ENCODE measurements around the gene CFAP299.
"Not testable (repeated sequence)": the region's sequence is repeated elsewhere in the genome, so short reads cannot be mapped to it uniquely, and the experiment has no call there.

Gene CFAP299

GRCh38 chr4:80586716-80587115 is 251.2 kb downstream of the CFAP299 start:
- DNase-seq (ENCODE audit: low spot score) (no peak), FAIRE-seq (no peak)

- DNase-seq (ENCODE audit: low spot score) = no peak
- FAIRE-seq = no peak
Measured at GRCh38 chr4:80587871-80588385, 252.4 kb downstream of the CFAP299 start.

- FAIRE-seq = no peak
- DNase-seq (ENCODE audit: low spot score) = no peak
Measured at GRCh38 chr4:80592950-80593349, 257.4 kb downstream of the CFAP299 start.

GRCh38 chr4:80594701-80595100 is 259.2 kb downstream of the CFAP299 start:
- FAIRE-seq = no peak

GRCh38 chr4:80608281-80608980 is 272.9 kb downstream of the CFAP299 start:
- no peak for FAIRE-seq
- no peak for DNase-seq (ENCODE audit: low spot score)

More at GRCh38 chr4:80594701-80595100, 259.2 kb downstream of the CFAP299 start:
- no peak for DNase-seq (ENCODE audit: low spot score)

- FAIRE-seq (no peak), DNase-seq (ENCODE audit: low spot score) (no peak)
Measured at GRCh38 chr4:80610199-80610598, 274.7 kb downstream of the CFAP299 start.

- DNase-seq (ENCODE audit: low spot score) = no peak
- FAIRE-seq = no peak
Measured at GRCh38 chr4:80610845-80611677, 275.5 kb downstream of the CFAP299 start.

GRCh38 chr4:80611678-80611979 is 276.1 kb downstream of the CFAP299 start:
- DNase-seq (ENCODE audit: low spot score) = no peak
- FAIRE-seq = no peak

GRCh38 chr4:80613470-80613869 is 277.9 kb downstream of the CFAP299 start:
- FAIRE-seq (no peak), DNase-seq (ENCODE audit: low spot score) (no peak)

- FAIRE-seq (no peak), DNase-seq (ENCODE audit: low spot score) (no peak)
Measured at GRCh38 chr4:80614319-80614718, 278.8 kb downstream of the CFAP299 start.

GRCh38 chr4:80615099-80615498 is 279.6 kb downstream of the CFAP299 start:
- DNase-seq (ENCODE audit: low spot score) = no peak
- no peak for FAIRE-seq

GRCh38 chr4:80619070-80619674 is 283.6 kb downstream of the CFAP299 start:
- DNase-seq (ENCODE audit: low spot score) (no peak), FAIRE-seq (no peak)

- FAIRE-seq (no peak), DNase-seq (ENCODE audit: low spot score) (no peak)
Measured at GRCh38 chr4:80631861-80632260, 296.3 kb downstream of the CFAP299 start.

- no peak for DNase-seq (ENCODE audit: low spot score)
- FAIRE-seq = no peak
Measured at GRCh38 chr4:80637190-80637589, 301.7 kb downstream of the CFAP299 start.

- DNase-seq (ENCODE audit: low spot score) = no peak
- no peak for FAIRE-seq
Measured at GRCh38 chr4:80646061-80646460, 310.5 kb downstream of the CFAP299 start.

GRCh38 chr4:80655662-80656061 is 320.1 kb downstream of the CFAP299 start:
- FAIRE-seq = no peak
- DNase-seq (ENCODE audit: low spot score) = no peak

- FAIRE-seq; DNase-seq (ENCODE audit: low spot score): not testable (repeated sequence)
Measured at GRCh38 chr4:80670118-80670517, 334.6 kb downstream of the CFAP299 start.

- FAIRE-seq (no peak), DNase-seq (ENCODE audit: low spot score) (no peak)
Measured at GRCh38 chr4:80678413-80678812, 342.9 kb downstream of the CFAP299 start.

- FAIRE-seq = no peak
- DNase-seq (ENCODE audit: low spot score) = no peak
Measured at GRCh38 chr4:80680934-80681333, 345.4 kb downstream of the CFAP299 start.

GRCh38 chr4:80685214-80685613 is 349.7 kb downstream of the CFAP299 start:
- no peak for FAIRE-seq
- DNase-seq (ENCODE audit: low spot score) = no peak

GRCh38 chr4:80687736-80688135 is 352.2 kb downstream of the CFAP299 start:
- not testable (repeated sequence) for DNase-seq (ENCODE audit: low spot score); FAIRE-seq

- FAIRE-seq = no peak
- DNase-seq (ENCODE audit: low spot score) = no peak
Measured at GRCh38 chr4:80694171-80694570, 358.6 kb downstream of the CFAP299 start.

Data from RCC 7860 (cell line).